SU-DHL-6 (cell line): ENCODE data around the gene THSD4.
"Not testable (repeated sequence)": the region's sequence is repeated elsewhere in the genome, so short reads cannot be mapped to it uniquely, and the experiment has no call there.

Experiments used
- H2AFZ ChIP-seq: fragments of 200-600 bp; sonication (generic); 2 replicates; pipeline ENCODE4 v1.6.1; 2014; ENCODE audit warnings: low read depth, mild to moderate bottlenecking, moderate library complexity, mixed read lengths, antibody characterized with exemption, low read length; ENCODE audit not compliant: severe bottlenecking
- H3F3A ChIP-seq: fragments of 200-600 bp; shearing (Covaris generic); 2 replicates; pipeline ENCODE4 v1.6.0; 2016; ENCODE audit warnings: antibody characterized with exemption, mild to moderate bottlenecking; ENCODE audit not compliant: insufficient read depth
- H3K27ac ChIP-seq: fragments of 200-600 bp; sonication (generic); 2 replicates; pipeline ENCODE4 v1.5.1; 2016; ENCODE audit warnings: low read depth, mild to moderate bottlenecking, low read length, moderate library complexity, mixed read lengths
- H3K27me3 ChIP-seq: fragments of 200-600 bp; sonication (generic), shearing (Covaris generic); 2 replicates; pipeline ENCODE4 v1.6.0; 2014; ENCODE audit warnings: mild to moderate bottlenecking, low read length
- H3K36me3 ChIP-seq: fragments of 200-600 bp; sonication (generic); 2 replicates; pipeline ENCODE4 v1.6.1; 2014; ENCODE audit warnings: mild to moderate bottlenecking, low read length, mixed read lengths
- H3K4me2 ChIP-seq: fragments of 300-600, 200-600 bp; shearing (Covaris generic), sonication (generic); 2 replicates; pipeline ENCODE4 v1.6.0; 2014; ENCODE audit warnings: low read length, low read depth, mild to moderate bottlenecking; ENCODE audit not compliant: poor library complexity, severe bottlenecking
- H3K4me3 ChIP-seq: fragments of 200-600 bp; sonication (generic); 2 replicates; pipeline ENCODE4 v1.5.1; 2014; ENCODE audit warnings: antibody characterized with exemption, low read length, mild to moderate bottlenecking, mixed read lengths; ENCODE audit not compliant: insufficient read depth, poor library complexity, severe bottlenecking
- H3K79me2 ChIP-seq: fragments of 200-600 bp; sonication (generic); 2 replicates; pipeline ENCODE4 v1.6.1; 2014; ENCODE audit warnings: mild to moderate bottlenecking, low read length, moderate library complexity; ENCODE audit not compliant: insufficient read depth
- H3K9ac ChIP-seq: fragments of 200-600 bp; sonication (generic); 2 replicates; pipeline ENCODE4 v1.7.0; 2014; ENCODE audit warnings: mild to moderate bottlenecking, low read length
- H3K9me2 ChIP-seq: fragments of 200-600 bp; sonication (generic); replicated peaks from 2 replicates; pipeline ENCODE4 v1.6.1; 2014; ENCODE audit warnings: low read length; ENCODE audit not compliant: insufficient read depth
- H3K9me3 ChIP-seq: fragments of 200-600 bp; sonication (generic); 2 replicates; pipeline ENCODE4 v1.6.1; 2014; ENCODE audit warnings: low read length, mixed read lengths; ENCODE audit not compliant: insufficient read depth
- H4K20me1 ChIP-seq: fragments of 200-600 bp; sonication (generic); 2 replicates; pipeline ENCODE4 v1.6.1; 2014; ENCODE audit warnings: low read depth, mild to moderate bottlenecking, antibody characterized with exemption, low read length, moderate library complexity, mixed read lengths
- CTCF ChIP-seq: fragments of 200-600 bp; sonication (generic); IDR thresholded peaks from one replicate; pipeline ENCODE4 v1.5.1; 2017; ENCODE audit warnings: antibody characterized with exemption, mild to moderate bottlenecking, low read length, moderate library complexity; ENCODE audit not compliant: insufficient read depth, poor library complexity, severe bottlenecking
- EZH2phosphoT487 ChIP-seq: fragments of 200-600 bp; sonication (generic), shearing (Covaris generic); conservative IDR thresholded peaks from 2 replicates; pipeline ENCODE4 v1.6.1; 2018; ENCODE audit warnings: mild to moderate bottlenecking, antibody characterized with exemption, low read length, moderate library complexity, mixed read lengths

The THSD4 gene

DNA sequence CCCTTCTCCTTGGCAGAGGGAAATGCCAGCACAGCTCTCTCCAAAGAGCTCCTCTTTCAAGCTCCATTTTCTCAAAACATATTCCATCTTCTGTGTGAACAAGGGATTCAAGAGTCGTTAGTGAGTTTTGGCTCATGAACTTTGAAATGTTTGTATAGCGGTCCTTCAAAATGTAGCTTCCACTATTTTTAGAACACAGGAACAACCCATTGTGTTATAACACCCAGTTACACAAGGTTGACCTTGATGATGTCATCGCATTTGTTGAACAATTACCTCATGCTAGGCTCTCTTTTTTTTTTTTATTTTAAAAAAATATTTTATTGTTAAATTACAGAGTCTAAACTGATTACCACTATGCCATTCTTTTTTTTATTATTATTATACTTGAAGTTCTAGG lies 251.7 kb downstream of the THSD4 start:
- H3K27me3 ChIP-seq: no peaks in the 10 kb centered on the region
- H3F3A ChIP-seq: no peaks in the 10 kb centered on the region
- H2AFZ ChIP-seq: no peak overlapping the region
- TF ChIP-seq CTCF (no peak), EZH2phosphoT487 (no peak)
- H3K4me3 ChIP-seq: no peak overlapping the region
- H4K20me1 ChIP-seq: no peaks in the 10 kb centered on the region
- no peaks in the 10 kb centered on the region for H3K79me2 ChIP-seq
- no peaks in the 10 kb centered on the region for H3K9me2 ChIP-seq
- H3K4me2 ChIP-seq: no peak overlapping the region
- H3K36me3 ChIP-seq: no peaks in the 10 kb centered on the region
- H3K27ac ChIP-seq: no peak overlapping the region
- no peaks in the 10 kb centered on the region for H3K9me3 ChIP-seq
- no peak overlapping the region for H3K9ac ChIP-seq

DNA sequence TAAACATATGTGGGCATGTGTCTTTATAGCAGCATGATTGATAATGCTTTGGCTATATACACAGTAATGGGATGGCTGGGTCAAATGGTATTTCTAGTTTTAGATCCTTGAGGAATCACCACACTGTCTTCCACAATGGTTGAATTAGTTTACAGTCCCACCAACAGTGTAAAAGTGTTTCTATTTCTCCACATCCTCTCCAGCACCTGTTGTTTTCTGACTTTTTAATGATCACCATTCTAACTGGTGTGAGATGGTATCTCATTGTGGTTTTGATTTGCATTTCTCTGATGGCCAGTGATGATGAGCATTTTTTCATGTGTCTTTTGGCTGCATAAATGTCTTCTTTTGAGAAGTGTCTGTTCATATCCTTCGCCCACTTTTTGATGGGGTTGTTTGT lies 252.5 kb downstream of the THSD4 start:
- H3F3A ChIP-seq, H3K9me3 ChIP-seq, H3K4me2 ChIP-seq, H3K27me3 ChIP-seq, H3K36me3 ChIP-seq, H3K79me2 ChIP-seq, H3K27ac ChIP-seq, H3K9ac ChIP-seq, H3K9me2 ChIP-seq, H3K4me3 ChIP-seq, H2AFZ ChIP-seq, H4K20me1 ChIP-seq: not testable (repeated sequence)

DNA sequence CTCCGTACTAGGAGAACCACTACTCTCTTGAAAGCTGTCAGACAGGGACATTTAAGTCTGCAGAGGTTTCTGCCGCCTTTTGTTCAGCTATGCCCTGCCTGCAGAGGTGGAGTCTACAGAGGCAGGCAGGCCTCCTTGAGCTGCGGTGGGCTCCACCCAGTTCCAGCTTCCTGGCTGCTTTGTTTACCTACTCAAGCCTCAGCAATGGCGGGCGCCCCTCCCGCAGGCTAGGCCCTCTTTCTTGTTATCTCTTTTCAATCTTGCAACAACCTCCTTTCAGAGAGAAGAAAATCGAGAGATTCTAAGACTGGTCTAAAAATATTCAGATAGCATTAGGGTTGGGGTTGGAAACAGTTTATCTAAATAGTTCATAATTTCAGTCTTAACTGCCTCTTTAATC lies 257.5 kb downstream of the THSD4 start:
- not testable (repeated sequence) for H3K4me2 ChIP-seq, H4K20me1 ChIP-seq, H3F3A ChIP-seq, H3K79me2 ChIP-seq, H2AFZ ChIP-seq, H3K4me3 ChIP-seq, H3K27me3 ChIP-seq, H3K27ac ChIP-seq, H3K9ac ChIP-seq, H3K9me2 ChIP-seq, H3K36me3 ChIP-seq, H3K9me3 ChIP-seq

DNA sequence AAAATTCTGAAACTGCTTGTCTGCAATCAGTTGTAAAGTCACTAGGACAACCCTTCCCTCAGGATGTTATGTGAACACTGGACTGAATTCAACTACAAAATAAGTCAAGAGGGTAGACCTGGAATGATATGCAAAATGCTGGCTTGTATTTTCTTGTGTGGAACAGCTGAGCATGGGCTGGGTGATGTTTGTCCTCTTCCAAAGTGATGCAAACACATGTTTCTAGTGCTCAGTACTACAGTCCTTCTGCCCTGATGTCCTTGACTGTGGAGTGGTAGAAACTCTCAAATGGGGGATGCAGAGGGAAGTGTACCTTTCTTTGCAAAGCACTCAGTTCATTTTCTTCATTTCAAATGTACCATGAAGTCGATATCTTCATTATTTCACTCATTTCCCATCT lies 258.6 kb downstream of the THSD4 start:
- TF ChIP-seq CTCF (no peak), EZH2phosphoT487 (no peak)
- Histone ChIP-seq H3K27ac (no peak overlapping the region), H3K9me2 (no peaks in the 10 kb centered on the region), H3K27me3 (no peaks in the 10 kb centered on the region), H3K4me2 (no peak overlapping the region), H2AFZ (no peak overlapping the region), H4K20me1 (no peaks in the 10 kb centered on the region), H3K36me3 (no peaks in the 10 kb centered on the region), H3K9me3 (no peaks in the 10 kb centered on the region), H3K79me2 (no peaks in the 10 kb centered on the region), H3K9ac (no peak overlapping the region), H3F3A (no peaks in the 10 kb centered on the region), H3K4me3 (no peak overlapping the region)
